HCT116 (cell line): ENCODE results near the gene TLR7. TPM values are rescaled to one million over a fixed set of nuclear protein-coding genes. Genes with fewer than 3 reads are reported as not detected.

Source experiments
- ATAC-seq: fragments of 200-7000 bp; cut with Tn5 transposase; 2 replicates; pipeline ENCODE4 v1.9.1; 2020; ENCODE audit warnings: mild to moderate bottlenecking, moderate library complexity
- BruUV-seq: library from RNA; stranded (reverse); fragments of 400-500 nt; replicated peaks from 2 replicates; lab custom pipeline; 2021; lab: Mats Ljungman, UMichigan
- CTCF ChIA-PET: fragments of 300-600 bp; sonication (Branson Sonifier 250); formaldehyde crosslinking; loops from one replicate; lab custom pipeline; 2021; ENCODE audit warnings: antibody characterized with exemption; lab: Charles Lee
- POLR2A ChIA-PET: fragments of 300-600, 350-600 bp; sonication (Branson Sonifier 250); formaldehyde crosslinking; loops from one replicate; lab custom pipeline; 2021; ENCODE audit warnings: antibody characterized with exemption; lab: Charles Lee
- RAD21 ChIA-PET, 2 experiments: fragments of 300-600 bp; sonication (Branson Sonifier 250); formaldehyde crosslinking; loops; one replicate each; lab custom pipeline; 2023; ENCODE audit warnings: low total read pairs in 2 of 2; ENCODE audit not compliant: uncharacterized antibody in 2 of 2, unreplicated experiment in 2 of 2, low non-redundant PET in 1 of 2; lab: Charles Lee
- DNase-seq: peaks from one replicate; pipeline ENCODE4 v3.0.0-alpha.2; 2010; ENCODE audit warnings: low read depth, low spot score
- H2AFZ ChIP-seq: fragments of 200-600 bp; shearing (Covaris generic), sonication (generic); 2 replicates; pipeline ENCODE4 v1.6.1; 2017; ENCODE audit warnings: low read depth, mixed run types, mixed read lengths, antibody characterized with exemption, low read length; ENCODE audit not compliant: poor library complexity, severe bottlenecking
- H3K27ac ChIP-seq: 2 replicates; pipeline ENCODE4 v1.5.1; 2012; ENCODE audit warnings: low read depth, low read length
- H3K27me3 ChIP-seq: fragments of 200-600 bp; sonication (generic); 2 replicates; pipeline ENCODE4 v1.6.1; 2016; ENCODE audit warnings: mixed run types, low read length, mixed read lengths; ENCODE audit not compliant: insufficient read depth
- H3K36me3 ChIP-seq, 2 experiments: fragments of 200-500 bp in 1 of 2; fragments of 200-600 bp in 1 of 2; sonication (Bioruptor generic) in 1 of 2; sonication (generic) in 1 of 2; 2 replicates each; pipeline versions ENCODE4 v1.5.1 to v1.6.1; 2014 to 2016; ENCODE audit warnings: low read length in 2 of 2, inconsistent platforms in 1 of 2, mixed read lengths in 1 of 2, mixed run types in 1 of 2; ENCODE audit not compliant: insufficient read depth in 2 of 2, control insufficient read depth in 1 of 2
- H3K4me1 ChIP-seq, 2 experiments: fragments of 200-600 bp in 1 of 2; sonication (generic) in 1 of 2; 2 replicates each; pipeline versions ENCODE4 v1.5.1 to v1.6.1; 2012 to 2017; ENCODE audit warnings: low read length in 2 of 2, inconsistent platforms in 1 of 2, mild to moderate bottlenecking in 1 of 2, mixed read lengths in 1 of 2, mixed run types in 1 of 2, moderate library complexity in 1 of 2; ENCODE audit not compliant: insufficient read depth in 2 of 2, control insufficient read depth in 1 of 2
- H3K4me2 ChIP-seq: fragments of 200-600 bp; sonication (generic); 2 replicates; pipeline ENCODE4 v1.6.1; 2017; ENCODE audit warnings: mixed run types, low read length, mixed read lengths
- H3K4me3 ChIP-seq, 2 experiments: fragments of 200-600 bp in 1 of 2; sonication (generic) in 1 of 2; replicated peaks in 1 of 2; 2 replicates each; pipeline ENCODE4 v1.5.1; 2011 to 2016; ENCODE audit warnings: low read length in 2 of 2, control low read depth in 1 of 2, low read depth in 1 of 2, mild to moderate bottlenecking in 1 of 2, mixed read lengths in 1 of 2, mixed run types in 1 of 2
- H3K79me2 ChIP-seq: fragments of 200-600 bp; sonication (generic); 2 replicates; pipeline ENCODE4 v1.6.1; 2017; ENCODE audit warnings: mild to moderate bottlenecking, mixed run types, low read length, moderate library complexity, mixed read lengths; ENCODE audit not compliant: insufficient read depth
- H3K9ac ChIP-seq: fragments of 200-600 bp; sonication (generic); 2 replicates; pipeline ENCODE4 v1.6.1; 2016; ENCODE audit warnings: low read length, mixed read lengths
- H3K9me2 ChIP-seq: fragments of 200-600 bp; sonication (generic), shearing (Covaris generic); 2 replicates; pipeline ENCODE4 v1.6.1; 2017; ENCODE audit warnings: mixed run types, mild to moderate bottlenecking, moderate library complexity; ENCODE audit not compliant: insufficient read depth
- H3K9me3 ChIP-seq, 2 experiments: fragments of 200-500 bp in 1 of 2; fragments of 200-600 bp in 1 of 2; sonication (Bioruptor generic) in 1 of 2; sonication (generic) in 1 of 2; 2 replicates each; pipeline ENCODE4 v1.6.1; 2014 to 2017; ENCODE audit warnings: low read length in 2 of 2, mixed read lengths in 2 of 2, inconsistent platforms in 1 of 2, low read depth in 1 of 2, mild to moderate bottlenecking in 1 of 2, mixed run types in 1 of 2, moderate library complexity in 1 of 2; ENCODE audit not compliant: control insufficient read depth in 1 of 2, insufficient read depth in 1 of 2
- H4K20me1 ChIP-seq: fragments of 200-600 bp; sonication (generic), shearing (Covaris generic); 2 replicates; pipeline ENCODE4 v1.6.1; 2017; ENCODE audit warnings: mixed run types, mild to moderate bottlenecking, moderate library complexity; ENCODE audit not compliant: insufficient read depth
- CEBPB ChIP-seq: IDR thresholded peaks from 2 replicates; pipeline ENCODE4 v1.6.1; 2012; ENCODE audit warnings: low read depth
- EGR1 ChIP-seq: IDR thresholded peaks from 2 replicates; pipeline ENCODE4 v1.6.1; 2012; ENCODE audit warnings: low read depth
- ELF1 ChIP-seq: IDR thresholded peaks from 2 replicates; pipeline ENCODE4 v1.6.1; 2012; ENCODE audit warnings: low read depth, borderline replicate concordance
- FOSL1 ChIP-seq: IDR thresholded peaks from 2 replicates; pipeline ENCODE4 v1.6.1; 2012; ENCODE audit warnings: low read depth
- JUND ChIP-seq: IDR thresholded peaks from 2 replicates; pipeline ENCODE4 v1.6.1; 2012
- MAX ChIP-seq: IDR thresholded peaks from 2 replicates; pipeline ENCODE4 v1.6.1; 2012
- POLR2A ChIP-seq: IDR thresholded peaks from 2 replicates; pipeline ENCODE4 v1.7.0; 2011; ENCODE audit warnings: borderline replicate concordance; ENCODE audit not compliant: insufficient read depth, insufficient read length; ENCODE audit errors: extremely low read depth
- POLR2AphosphoS5 ChIP-seq: IDR thresholded peaks from 2 replicates; pipeline ENCODE4 v1.6.1; 2011; ENCODE audit warnings: mild to moderate bottlenecking, low read depth, low read length, moderate library complexity
- SIN3A ChIP-seq: IDR thresholded peaks from 2 replicates; pipeline ENCODE4 v1.6.1; 2012; ENCODE audit warnings: low read depth
- SP1 ChIP-seq: IDR thresholded peaks from 2 replicates; pipeline ENCODE4 v1.6.1; 2012; ENCODE audit warnings: low read depth
- SRF ChIP-seq: IDR thresholded peaks from 2 replicates; pipeline ENCODE4 v1.6.1; 2012; ENCODE audit warnings: low read depth
- TCF7L2 ChIP-seq: IDR thresholded peaks from 2 replicates; pipeline ENCODE4 v1.7.0; 2011; ENCODE audit warnings: borderline replicate concordance, inconsistent platforms; ENCODE audit not compliant: insufficient read depth, insufficient read length; ENCODE audit errors: extremely low read depth
- YY1 ChIP-seq: IDR thresholded peaks from 2 replicates; pipeline ENCODE4 v1.6.1; 2011; ENCODE audit warnings: low read length, low read depth, moderate library complexity, mild to moderate bottlenecking; ENCODE audit not compliant: insufficient replicate concordance; ENCODE audit errors: extremely low read depth
- ZBTB33 ChIP-seq: IDR thresholded peaks from 2 replicates; pipeline ENCODE4 v1.6.1; 2011; ENCODE audit warnings: mild to moderate bottlenecking, low read length, moderate library complexity; ENCODE audit not compliant: insufficient replicate concordance; ENCODE audit errors: extremely low read depth
- ZFX ChIP-seq: fragments of 450-650 bp; IDR thresholded peaks from 2 replicates; pipeline ENCODE4 v1.6.1; 2017
- ZNF274 ChIP-seq: fragments of 200-500 bp; sonication (Bioruptor generic); IDR thresholded peaks from 2 replicates; pipeline ENCODE4 v1.6.1; 2014; ENCODE audit warnings: mild to moderate bottlenecking, low read depth, low read length, inconsistent platforms
- intact Hi-C: fragments of 100-400 bp; cut with micrococcal nuclease; formaldehyde crosslinking; loops from 2 replicates; pipeline ENCODE4 v1.10.0; 2022
- total RNA-seq: library from RNA; stranded (reverse); gene quantifications from one replicate; pipeline ENCODE4 v1.2.1, GENCODE V29; 2021; ENCODE audit not compliant: unreplicated experiment
- TF ChIP-seq, protein P1 (sequence below), 3 experiments: fragments of 200-600 bp in 1 of 3; sonication (generic) in 1 of 3; IDR thresholded peaks in 2 of 3; conservative IDR thresholded peaks in 1 of 3; 2 replicates each; pipeline ENCODE4 v1.5.1; 2012 to 2017; ENCODE audit warnings: low read depth in 2 of 3, low read length in 2 of 3, antibody characterized with exemption in 1 of 3, borderline replicate concordance in 1 of 3, control low read depth in 1 of 3, mild to moderate bottlenecking in 1 of 3, mixed read lengths in 1 of 3, mixed run types in 1 of 3, moderate library complexity in 1 of 3; ENCODE audit not compliant: insufficient read depth in 1 of 3

TLR7 gene
- total RNA-seq, 1 experiment from 2014 or later: not detected

GRCh38 chrX:12898073-12898472 lies 31.2 kb downstream of the TLR7 start:
- ATAC-seq: no peak
- ChIA-PET CTCF (interaction anchor here (1.3 kb wide), 1 partner anchor 84 kb away, joined by 4 read pairs; no protein-coding TSS in a partner anchor), POLR2A (no interaction called here)

DNA sequence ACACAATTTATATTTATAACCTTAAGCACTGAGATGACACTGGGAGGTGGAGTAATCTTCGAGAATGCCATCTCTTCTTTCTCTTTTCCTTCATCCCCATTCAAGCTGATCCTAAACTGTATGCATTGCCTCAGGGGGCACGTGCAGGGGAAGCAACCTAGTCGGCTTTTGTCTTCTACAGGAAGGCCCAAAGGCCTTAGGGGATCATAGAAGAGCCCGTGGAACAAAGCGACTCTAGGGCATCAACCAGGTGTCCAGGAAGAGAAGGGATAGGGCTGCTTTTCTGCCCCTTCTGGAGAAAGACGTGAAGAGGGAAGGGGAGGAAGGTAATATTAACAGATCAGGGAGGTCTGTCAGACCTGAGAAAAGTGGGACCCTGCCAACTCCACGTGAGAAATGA lies 32.6 kb downstream of the TLR7 start:
- Histone ChIP-seq H3K4me1 (no peaks in the 10 kb centered on the region), H3K9me2 (no peaks in the 10 kb centered on the region), H3K36me3 (no peaks in the 10 kb centered on the region), H3K27me3 (no peaks in the 10 kb centered on the region), H3K27ac (no peak overlapping the region), H3K4me2 (no peak overlapping the region), H3K79me2 (no peaks in the 10 kb centered on the region), H3K4me3 (no peak overlapping the region), H3K9me3 (no peaks in the 10 kb centered on the region), H3K9ac (no peak overlapping the region), H4K20me1 (no peaks in the 10 kb centered on the region), H2AFZ (no peak overlapping the region)
- ChIA-PET POLR2A (no interaction called here), RAD21 (no interaction called here), CTCF (no interaction called here)
- DNase-seq (no peak), ATAC-seq (no peak)
- intact Hi-C loops: no loop called here
- BruUV-seq: no TSS peak
- TF ChIP-seq JUND (no peak), SIN3A (no peak), POLR2A (no peak), MAX (no peak), EGR1 (no peak), TCF7L2 (no peak), YY1 (no peak), ELF1 (no peak), POLR2AphosphoS5 (no peak), ZBTB33 (no peak), SP1 (no peak), CEBPB (no peak), ZNF274 (no peak)
- TF ChIP-seq, protein P1, sequence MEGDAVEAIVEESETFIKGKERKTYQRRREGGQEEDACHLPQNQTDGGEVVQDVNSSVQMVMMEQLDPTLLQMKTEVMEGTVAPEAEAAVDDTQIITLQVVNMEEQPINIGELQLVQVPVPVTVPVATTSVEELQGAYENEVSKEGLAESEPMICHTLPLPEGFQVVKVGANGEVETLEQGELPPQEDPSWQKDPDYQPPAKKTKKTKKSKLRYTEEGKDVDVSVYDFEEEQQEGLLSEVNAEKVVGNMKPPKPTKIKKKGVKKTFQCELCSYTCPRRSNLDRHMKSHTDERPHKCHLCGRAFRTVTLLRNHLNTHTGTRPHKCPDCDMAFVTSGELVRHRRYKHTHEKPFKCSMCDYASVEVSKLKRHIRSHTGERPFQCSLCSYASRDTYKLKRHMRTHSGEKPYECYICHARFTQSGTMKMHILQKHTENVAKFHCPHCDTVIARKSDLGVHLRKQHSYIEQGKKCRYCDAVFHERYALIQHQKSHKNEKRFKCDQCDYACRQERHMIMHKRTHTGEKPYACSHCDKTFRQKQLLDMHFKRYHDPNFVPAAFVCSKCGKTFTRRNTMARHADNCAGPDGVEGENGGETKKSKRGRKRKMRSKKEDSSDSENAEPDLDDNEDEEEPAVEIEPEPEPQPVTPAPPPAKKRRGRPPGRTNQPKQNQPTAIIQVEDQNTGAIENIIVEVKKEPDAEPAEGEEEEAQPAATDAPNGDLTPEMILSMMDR (IDR thresholded peaks at IDR 0.05 in 2 of 3, conservative IDR thresholded peaks at IDR 0.05 in 1 of 3; ENCODE audit: borderline replicate concordance in 1 of 3, insufficient read depth in 1 of 3, low read depth in 2 of 3, low read length in 2 of 3): no peak

More at GRCh38 chrX:12898073-12898472, 31.2 kb downstream of the TLR7 start:
- Histone ChIP-seq H3K27me3 (no peaks in the 10 kb centered on the region), H3K4me1 (no peaks in the 10 kb centered on the region), H3K36me3 (no peaks in the 10 kb centered on the region), H3K9me3 (no peaks in the 10 kb centered on the region), H3K4me3 (no peak overlapping the region), H3K9ac (no peak overlapping the region), H3K79me2 (no peaks in the 10 kb centered on the region), H4K20me1 (no peaks in the 10 kb centered on the region), H2AFZ (no peak overlapping the region), H3K9me2 (no peaks in the 10 kb centered on the region), H3K27ac (no peak overlapping the region), H3K4me2 (no peak overlapping the region)
- intact Hi-C loops: no loop called here
- RAD21 ChIA-PET: no interaction called here
- no peak for DNase-seq
- BruUV-seq: no TSS peak
- no peak for TF ChIP-seq ZFX
- TF ChIP-seq SIN3A: no peak
- no peak for TF ChIP-seq ELF1
- no peak for TF ChIP-seq SRF
- no peak for TF ChIP-seq JUND
- no peak for TF ChIP-seq FOSL1
